ENCODE results near the gene TMEM165.

The TMEM165 gene

DNA sequence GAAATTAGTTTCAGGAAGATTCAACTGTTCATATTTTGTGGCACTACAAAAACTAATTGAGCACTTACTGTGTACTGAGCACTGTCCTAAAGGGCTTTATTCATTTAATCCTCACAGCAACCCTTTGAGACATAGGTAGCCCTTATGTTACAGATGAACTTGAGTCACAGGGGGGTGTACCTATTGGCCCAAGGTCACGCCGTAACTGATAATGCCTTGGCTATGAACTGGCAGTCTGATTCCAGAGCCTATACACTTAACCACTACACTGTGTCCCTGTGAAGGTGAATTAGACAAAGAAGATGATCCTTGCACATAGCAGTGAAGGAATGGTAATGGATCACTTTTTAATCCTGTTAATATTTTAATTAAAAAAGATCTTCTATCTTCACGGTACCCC lies 12.0 kb downstream of the TMEM165 start:
- no peak for DNase-seq

DNA sequence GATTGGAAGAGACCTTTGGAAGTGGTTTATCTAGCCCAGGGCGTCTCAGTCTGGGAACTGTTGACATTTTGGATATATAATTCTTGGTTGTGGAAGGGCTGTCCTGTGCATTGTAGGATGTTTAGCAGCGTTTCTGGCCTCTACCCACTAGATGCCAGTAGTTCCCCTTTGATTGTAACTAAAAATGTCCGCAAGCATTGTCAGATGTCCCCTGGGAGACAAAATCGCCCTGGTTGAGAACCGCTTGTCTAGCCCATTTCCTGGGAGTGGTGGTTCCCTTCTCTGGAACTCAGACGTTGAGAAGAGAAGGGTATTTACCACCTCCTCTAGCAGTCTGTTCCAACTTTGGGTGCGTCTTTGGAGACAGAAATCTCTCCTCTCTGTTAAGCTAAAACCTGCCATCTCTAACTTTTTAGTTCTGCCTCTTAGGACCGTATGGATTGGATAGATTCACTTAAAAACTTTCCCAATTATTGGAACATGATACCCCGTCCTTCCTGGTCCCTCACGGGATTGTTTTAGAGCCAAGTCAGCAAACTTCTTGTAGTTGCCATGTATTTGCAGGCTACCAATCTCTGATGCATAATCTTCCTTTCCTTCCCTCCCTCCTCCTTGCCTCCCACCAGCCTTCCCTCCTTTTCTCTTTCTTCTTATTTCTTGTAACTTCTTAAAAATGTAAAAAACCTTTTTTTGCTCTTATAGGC lies 13.9 kb downstream of the TMEM165 start:
- DNase-seq, result no peak

DNA sequence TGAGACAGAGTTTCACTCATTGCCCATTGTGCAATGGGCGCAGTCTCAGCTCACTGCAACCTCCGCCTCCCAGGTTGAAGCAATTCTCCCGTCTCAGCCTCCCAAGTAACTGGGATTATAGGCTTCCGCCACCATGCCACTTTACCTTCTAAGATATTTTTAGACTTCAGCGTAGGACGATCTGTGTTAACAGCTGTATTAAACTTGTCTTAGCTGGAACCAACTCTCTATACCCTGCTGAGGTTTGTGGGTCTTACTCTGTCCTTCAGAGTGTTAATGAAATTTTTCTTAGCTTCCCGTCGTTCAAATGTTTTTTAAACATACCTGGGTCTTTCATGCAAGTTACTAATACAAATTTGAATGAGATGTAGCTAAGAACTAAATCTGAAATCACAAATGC lies 14.7 kb downstream of the TMEM165 start:
- no peak for DNase-seq

DNA sequence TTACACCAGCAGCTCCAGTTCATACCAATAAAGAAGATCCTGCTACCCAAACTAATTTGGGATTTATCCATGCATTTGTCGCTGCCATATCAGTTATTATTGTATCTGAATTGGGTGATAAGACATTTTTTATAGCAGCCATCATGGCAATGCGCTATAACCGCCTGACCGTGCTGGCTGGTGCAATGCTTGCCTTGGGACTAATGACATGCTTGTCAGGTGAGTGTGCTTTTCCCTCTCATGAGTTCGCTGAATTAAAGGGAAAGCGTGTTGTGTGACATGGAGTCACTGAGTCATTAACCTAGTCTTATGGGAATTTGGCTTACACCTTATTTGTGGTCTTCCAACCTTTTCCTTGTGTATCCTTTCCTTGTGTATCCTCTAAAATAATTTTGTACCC lies 15.9 kb downstream of the TMEM165 start:
- no peak for DNase-seq

DNA sequence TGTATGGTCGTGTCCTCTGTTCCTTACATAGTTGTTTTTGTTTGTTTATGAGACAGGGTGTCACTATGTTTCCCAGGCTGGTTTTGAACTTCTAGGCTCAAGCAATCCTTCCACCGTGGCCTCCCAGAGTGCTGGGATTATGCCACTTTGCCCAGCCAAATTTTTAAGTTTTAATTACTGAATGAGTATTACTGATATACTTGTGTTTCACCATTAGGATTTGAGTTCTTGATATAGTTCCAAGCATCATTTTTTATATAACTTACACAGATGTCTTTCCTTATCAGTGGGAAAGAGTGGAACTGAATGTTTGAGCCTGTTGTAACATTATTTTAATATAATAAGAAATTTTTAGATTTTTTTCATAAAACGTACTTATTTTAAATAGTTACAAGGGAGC lies 20.4 kb downstream of the TMEM165 start:
- DNase-seq, result no peak

DNA sequence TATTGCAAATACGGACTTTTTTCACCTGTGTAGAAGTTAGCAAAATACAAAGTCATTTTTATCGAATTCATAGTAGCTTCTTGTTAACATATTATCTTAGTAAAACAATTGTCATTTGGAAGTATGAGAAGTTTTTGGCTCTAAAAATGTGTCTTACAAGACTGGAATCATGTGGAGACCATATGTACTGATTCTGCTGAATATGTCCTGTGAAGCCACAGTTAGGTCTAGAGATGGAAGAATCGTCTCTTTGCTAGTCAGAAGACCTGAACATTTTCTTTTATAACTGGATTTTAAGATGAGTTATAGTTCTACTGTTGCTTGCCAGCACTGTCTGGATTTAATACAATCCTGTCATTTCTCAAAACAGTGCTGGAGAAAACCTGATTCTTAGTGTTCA lies 29.0 kb downstream of the TMEM165 start:
- no peak for DNase-seq

DNA sequence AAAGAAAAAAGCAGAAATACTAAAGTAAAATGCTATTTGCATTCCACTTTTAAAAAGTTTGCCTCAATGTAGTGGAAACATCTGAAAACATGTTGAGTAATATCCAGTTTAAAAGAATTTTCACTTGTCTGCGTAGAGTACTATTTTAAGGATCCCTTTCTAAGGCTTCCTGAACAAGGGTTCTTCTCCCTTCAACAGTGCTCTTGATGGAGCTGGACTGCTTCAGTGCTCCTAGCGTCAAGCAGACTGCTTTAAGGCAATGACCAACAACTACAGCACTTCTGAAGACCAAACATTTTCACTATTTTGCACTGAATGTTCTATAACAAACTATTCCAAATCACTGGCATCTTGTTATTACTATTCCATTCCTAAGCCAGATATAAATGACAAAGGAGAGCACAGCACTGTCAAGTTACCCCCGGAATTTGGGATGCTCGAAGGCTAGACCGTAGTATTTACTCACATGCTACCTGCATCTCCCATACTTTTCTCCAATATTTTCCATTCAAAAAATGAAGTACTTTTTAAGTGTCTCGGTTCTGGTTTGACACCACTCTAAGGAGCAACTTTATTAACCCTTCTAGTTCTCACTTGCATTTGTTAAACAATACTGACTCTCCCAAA lies 36.1 kb downstream of the TMEM165 start:
- DNase-seq, result no peak

DNA sequence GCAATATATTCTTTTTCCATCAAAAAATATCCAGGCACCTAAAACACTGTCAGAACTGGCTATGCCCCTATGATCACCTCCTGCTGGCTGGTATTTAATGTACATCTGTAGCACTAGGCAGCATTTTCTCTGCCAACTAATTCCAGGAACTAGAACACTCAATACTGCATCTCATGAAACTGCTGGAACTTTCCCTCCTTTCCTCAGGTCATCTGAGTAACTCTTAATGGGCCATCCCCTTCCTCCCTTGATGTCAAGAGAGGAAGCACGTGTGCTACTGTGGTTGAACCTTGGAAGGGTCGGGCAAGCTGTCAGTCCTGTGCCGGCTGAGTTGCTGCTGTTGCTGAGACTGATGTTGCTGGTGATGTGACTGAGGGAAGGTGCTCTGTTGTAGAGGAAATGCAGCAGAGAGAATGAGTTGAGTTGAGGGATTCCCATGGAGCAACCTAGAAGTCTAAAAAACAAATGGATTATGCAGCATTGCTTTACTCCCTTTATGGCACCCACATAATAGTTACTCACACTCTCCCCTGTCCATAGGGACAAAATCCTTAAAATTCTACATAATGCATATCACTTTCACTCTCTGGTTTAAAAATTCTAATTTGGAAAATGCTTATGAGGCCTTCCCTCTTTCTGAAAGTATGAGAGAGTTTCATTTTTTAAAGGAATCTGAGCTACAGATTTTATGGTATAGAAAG lies 39.5 kb downstream of the TMEM165 start:
- DNase-seq, result no peak

DNA sequence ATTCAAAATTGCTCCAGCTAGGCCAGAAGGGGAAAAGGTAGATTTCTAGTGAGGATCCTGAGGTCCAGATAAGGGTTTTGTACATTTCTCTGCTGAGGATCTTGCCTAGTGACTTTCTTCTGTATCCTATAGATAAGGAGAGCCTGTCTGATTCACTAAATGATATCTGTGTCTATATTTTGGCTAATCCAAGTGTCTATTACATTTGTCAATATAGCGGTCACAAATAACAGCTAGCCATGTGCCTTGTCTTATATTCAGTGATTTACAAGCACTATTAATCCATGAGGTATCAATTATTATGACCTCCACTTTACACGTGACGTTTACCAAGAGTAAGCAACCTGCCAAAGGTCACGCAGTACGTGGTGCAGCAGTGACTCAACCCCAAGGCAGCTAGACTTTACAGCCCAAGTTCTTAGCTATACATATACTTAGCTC lies 41.6 kb downstream of the TMEM165 start:
- DNase-seq, result no peak

DNA sequence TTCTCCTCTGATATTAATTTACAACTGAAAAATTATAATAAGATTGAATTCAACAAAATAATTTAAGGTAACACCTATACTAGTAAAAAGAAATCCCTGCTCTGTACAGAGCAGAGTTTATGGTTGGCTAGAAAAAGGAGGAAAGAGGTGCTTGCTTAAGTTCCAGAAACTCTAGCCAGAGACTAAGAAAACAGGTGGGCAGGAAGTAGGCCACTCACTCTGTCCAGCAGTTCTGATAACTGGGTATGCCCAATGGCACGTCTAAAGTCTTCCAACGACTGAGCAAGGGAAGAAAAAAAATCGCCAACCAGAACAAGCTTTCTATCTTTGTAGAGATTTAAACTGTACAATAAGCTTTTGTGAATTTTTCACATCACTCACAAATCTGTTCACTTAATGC lies 42.1 kb downstream of the TMEM165 start:
- no peak for DNase-seq

DNA sequence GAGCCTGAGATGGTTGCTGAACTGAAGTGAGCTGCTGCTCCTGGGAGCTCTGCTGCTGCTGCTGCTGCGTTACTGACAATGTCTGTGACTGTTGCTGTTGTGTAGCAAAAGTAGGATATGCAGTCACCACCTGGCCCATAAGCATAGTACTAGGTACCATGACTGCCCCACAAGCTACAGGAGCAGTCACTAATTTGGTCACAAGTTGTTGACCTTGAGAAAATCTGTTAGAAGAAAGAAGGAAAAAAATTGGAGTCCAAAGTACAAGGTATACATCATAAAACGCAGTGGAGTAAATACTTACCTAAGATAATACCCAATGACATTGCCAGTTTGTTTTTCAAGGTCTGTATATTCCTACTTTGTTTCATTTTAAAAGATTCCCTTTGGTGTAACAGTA lies 42.6 kb downstream of the TMEM165 start:
- no peak for DNase-seq

DNA sequence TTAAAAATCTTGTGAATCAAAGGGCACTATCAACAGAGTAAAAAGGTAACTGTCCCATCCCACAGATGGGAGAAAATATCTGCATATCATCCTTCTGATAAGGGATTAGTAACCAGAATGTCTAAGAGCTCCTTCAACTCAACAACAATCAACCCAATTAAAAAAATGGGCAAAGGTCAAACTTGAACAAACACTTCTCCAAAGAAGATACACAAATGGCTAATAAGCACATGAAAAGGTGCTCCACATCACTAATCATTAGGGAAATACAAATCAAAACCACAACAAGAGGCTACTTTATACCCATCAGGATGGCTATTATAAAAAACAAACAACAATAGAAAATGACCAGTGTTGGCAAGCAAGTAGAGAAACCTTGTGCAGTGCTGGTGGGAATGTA lies 43.3 kb downstream of the TMEM165 start:
- DNase-seq, result no peak

DNA sequence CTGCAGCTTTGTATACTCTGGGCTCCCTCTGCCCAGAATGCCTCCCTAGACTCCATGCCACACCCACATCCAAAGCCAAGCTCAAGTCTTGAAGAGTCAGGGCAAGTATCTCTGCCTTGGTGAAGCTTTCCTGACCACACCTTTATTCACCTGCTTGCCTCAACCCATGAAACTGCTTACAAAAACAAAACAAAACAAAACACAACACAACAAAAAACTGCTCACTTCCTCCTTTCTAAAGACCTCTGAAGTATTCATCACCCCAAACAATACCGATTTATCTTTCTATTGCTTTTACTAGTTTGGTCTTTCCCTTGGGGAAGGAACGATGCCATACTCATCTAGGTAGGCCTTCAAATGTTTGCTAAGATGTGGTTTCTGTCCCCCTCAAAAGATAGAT lies 45.0 kb downstream of the TMEM165 start:
- DNase-seq, result no peak

DNA sequence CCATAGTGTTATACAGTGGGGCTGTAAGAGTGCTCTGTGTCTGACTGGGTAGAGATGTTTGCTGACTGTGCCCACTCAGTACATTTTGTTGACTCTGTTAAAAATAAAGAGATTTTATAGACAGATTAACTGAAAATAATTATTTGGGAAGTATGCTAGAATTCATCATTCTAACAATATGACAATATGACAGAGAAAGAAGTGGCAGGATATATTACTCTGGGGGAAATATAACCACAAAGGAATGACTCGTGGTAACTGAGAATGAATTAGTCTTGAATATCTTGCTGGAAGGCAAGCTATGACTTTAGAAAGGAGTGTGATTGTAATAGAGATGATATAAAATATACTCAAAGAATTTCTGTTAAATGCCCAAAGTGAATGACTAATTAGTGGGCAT lies 46.8 kb downstream of the TMEM165 start:
- DNase-seq, result no peak

DNA sequence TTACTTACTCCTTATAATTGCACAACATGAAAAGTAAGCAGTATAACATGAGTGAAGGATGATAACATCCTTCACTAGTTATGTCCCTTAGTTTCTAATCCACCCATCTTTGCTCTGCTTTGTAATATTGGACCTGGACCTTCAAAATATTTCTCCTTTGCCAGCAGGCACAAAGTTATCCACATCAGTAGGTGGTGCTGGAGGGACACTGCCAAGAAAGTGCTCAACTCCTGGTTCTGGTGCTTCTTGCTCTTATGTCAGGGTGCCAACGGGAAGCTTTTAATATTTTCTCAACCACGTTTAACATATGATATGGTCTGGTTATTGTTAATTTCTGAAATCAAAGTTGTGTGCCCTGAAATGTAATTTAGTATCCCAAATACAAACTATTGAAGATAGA lies 49.1 kb downstream of the TMEM165 start:
- DNase-seq, result no peak

DNA sequence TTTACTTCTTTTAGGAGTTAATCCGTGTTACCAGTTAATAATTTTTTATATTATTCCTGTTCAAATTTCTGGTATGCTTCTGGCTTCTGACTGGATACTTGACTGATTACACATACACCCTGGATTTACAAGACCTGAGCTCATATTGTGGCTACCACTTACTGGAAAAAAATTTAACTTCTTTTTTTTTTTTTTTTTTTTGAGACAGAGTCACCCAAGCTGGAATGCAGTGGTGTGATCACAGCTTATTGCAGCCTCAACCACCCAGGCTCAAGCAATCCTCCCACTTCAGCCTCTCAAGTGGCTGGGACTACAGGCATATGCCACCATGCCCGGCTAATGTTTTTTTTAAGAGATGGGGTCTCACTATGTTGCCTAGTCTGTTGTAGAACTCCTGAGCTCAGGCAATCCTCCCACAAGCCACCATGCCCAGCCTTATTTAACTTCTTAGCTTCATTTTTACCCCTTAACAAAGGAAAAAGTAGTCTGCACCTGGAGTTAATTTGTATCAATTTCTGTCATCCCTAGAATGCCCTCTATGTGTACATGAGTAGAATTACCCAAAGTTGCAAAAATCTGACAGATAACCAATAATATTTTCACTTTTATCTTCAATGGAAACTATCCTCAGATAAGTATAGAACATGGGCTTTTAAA lies 50.3 kb downstream of the TMEM165 start:
- DNase-seq, result no peak

DNA sequence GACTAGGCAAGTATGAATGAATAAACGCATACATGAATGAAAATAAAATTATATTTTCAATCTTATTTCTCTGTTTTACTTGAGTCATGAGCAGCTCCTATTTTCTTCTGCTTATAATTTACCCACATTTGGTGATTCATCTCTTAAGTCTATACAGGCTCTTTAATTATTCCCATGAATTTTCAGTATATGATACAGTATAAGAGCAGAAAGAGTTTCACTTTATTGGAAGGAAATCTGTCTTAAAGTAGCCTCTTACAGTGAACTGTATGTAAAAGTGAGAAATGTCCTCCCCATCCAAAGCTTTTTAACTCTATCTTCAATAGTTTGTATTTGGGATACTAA lies 50.8 kb downstream of the TMEM165 start:
- DNase-seq, result no peak

DNA sequence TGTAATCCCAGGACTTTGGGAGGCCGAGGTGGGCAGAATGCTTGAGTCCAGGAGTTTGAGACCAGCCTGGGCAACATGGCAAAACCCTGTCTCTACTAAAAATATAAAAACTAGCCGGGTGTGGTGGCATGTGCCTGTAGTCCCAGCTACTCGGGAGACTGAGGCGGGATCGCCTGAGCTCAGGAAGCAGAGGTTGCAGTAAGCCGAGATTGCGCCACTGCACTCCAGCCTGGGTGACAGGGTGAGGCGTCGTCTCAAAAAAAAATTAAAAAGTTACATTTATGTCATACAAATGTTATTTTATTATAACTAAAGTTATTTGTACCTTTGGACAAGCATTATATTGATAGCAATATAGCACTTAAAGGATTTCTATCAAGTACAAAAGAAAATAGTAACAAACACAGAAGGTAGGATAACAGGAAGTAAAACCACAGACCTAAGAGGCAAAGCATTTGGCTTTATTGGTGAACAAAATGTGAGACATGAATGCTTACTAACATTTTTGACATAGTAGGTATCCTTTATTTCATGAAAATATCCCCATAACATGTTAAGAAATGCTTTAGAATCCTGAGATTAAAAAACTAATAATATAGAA lies 51.5 kb downstream of the TMEM165 start:
- no peak for DNase-seq

DNA sequence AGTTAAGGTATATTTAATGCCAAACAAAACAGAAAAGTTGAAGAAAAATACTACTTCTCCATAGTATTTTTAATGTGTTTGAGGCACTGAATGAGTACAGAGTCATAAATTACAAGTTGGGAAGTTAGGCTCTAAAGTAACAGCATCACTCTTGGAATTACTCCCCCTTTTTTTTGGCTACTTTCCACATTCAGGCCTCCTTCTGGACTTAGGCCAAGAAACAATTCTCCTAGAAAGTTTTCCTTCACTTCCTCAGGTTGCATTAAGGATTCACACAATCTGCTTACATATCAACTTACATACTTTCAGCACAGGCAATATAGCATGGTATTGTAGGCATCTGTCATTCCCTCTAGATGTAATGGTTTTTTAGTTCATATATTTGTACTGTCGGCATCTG lies 52.1 kb downstream of the TMEM165 start:
- DNase-seq, result no peak

DNA sequence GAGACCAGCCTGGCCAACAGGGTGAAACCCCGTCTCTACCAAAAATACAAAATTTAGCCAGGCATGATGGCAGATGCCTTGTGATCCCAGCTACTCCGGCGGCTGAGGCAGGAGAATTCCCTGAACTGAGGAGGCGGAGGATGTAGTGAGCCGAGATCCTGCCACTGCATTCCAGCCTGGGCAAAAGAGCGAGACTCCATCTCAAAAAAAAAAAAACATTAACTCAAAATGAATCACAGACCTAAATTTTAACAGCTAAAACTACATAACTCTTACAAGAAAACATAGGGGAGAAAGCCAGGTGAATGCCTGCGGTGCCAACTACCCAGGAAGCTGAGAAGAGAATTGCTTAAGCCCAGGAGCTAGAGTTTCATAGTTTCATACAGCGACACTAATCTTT lies 54.8 kb downstream of the TMEM165 start:
- no peak for DNase-seq

DNA sequence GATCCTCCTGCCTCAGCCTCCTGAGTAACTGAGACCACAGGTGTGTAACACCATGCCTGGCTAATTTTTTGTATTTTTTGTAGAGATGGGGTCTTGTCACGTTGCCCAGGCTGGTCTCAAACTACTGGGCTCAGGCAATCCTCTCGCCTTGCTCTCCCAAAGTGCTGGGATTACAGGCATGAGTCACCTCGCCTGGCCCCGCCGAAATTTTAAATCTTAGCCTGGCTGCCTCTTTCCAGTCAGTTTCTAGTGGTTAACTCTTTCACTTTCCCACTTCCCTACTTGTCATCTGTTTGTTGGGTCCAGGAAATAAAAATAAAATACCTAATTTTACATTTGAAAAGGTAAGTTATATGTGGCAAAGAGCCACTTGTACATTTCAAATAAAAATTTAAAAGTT lies 62.4 kb downstream of the TMEM165 start:
- DNase-seq, result no peak

DNA sequence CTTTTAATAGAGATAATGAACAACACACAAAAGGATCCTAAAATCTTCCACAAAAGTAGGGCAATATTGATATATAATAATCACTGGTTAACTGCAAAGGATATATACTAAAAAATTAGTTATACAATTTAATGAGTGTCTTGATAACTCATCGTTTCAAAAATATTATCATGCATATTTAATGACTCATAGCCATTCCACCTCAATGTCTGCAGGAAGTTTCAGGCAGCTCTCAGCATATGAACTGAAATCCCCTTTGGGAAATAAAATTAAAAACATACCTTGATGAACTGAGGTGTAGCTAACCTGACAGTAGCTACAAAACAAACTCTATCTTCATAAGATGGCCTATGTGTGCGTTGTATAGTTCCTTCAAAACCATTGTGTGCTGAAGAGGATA lies 62.9 kb downstream of the TMEM165 start:
- no peak for DNase-seq

DNA sequence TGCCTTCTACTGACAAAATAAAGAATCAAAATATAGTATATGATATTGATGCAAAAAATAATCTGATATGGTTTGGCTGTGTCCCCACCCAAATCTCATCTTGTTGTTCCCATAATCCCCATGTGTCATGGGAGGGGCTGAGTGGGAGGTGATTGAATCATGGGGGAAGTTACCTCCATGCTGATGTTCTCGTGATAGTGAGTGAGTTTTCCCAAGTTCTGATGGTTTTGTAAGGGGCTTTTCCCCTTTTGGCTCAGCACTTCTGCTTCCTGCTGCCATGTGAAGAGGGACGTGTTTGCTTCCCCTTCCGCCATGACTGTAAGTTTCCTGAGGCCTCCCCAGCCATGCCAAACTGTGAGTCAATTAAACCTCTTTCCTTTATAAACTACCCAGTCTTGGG lies 70.2 kb downstream of the TMEM165 start:
- no peak for DNase-seq

DNA sequence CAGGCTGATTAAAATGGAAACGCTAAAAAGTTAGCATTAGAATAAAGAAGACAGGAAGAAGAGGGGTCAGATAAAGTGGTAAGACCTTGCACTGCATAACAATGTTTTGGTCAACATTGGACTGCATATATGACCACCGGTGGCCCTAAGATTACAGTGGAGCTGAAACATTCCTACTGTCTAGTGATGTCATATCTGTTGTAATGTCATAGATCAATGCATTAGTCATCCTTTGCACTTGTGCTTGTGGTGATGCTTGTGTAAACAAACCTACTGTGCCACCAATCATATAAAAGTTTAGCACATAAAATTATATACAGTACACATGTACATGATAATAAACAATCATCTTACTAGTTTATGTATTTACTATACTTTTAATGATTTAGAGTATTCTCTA lies 73.0 kb downstream of the TMEM165 start:
- no peak for DNase-seq
